GM19035 (cell line): ENCODE measurements around the gene TSPEAR.
"Not testable (repeated sequence)": the region's sequence is repeated elsewhere in the genome, so short reads cannot be mapped to it uniquely, and the experiment has no call there.

ENCODE experiments used
- ATAC-seq: cut with Tn5 transposase; IDR thresholded peaks from one replicate; pipeline ENCODE4 v1.9.1; 2021; ENCODE audit not compliant: unreplicated experiment

TSPEAR gene

GRCh38 chr21:44555200-44555875 lies 156.0 kb downstream of the TSPEAR start:
- no peak for ATAC-seq

GRCh38 chr21:44552681-44553080 lies 158.7 kb downstream of the TSPEAR start:
- no peak for ATAC-seq

- no peak for ATAC-seq
Measured at GRCh38 chr21:44552136-44552535, 159.2 kb downstream of the TSPEAR start.

- ATAC-seq: no peak
Measured at GRCh38 chr21:44551340-44551961, 159.9 kb downstream of the TSPEAR start, which contains the start of gene KRTAP10-2. Gene KRTAP10-2 (minus strand): TSS chr21:44551505. CDS start chr21:44551458, 47 bp downstream.

GRCh38 chr21:44550807-44551206 lies 160.6 kb downstream of the TSPEAR start:
- no peak for ATAC-seq

- not testable (repeated sequence) for ATAC-seq
Measured at GRCh38 chr21:44550285-44550684, 161.1 kb downstream of the TSPEAR start.

- no peak for ATAC-seq
Measured at GRCh38 chr21:44549525-44550211, 161.7 kb downstream of the TSPEAR start.

- no peak for ATAC-seq
Measured at GRCh38 chr21:44548922-44549321, 162.4 kb downstream of the TSPEAR start.

- ATAC-seq: no peak
Measured at GRCh38 chr21:44548381-44548780, 163.0 kb downstream of the TSPEAR start.

- no peak for ATAC-seq
Measured at GRCh38 chr21:44547656-44548331, 163.6 kb downstream of the TSPEAR start.

- ATAC-seq: no peak
Measured at GRCh38 chr21:44544566-44544965, 166.8 kb downstream of the TSPEAR start.

- no peak for ATAC-seq
Measured at GRCh38 chr21:44542716-44543115, 168.7 kb downstream of the TSPEAR start.

GRCh38 chr21:44540741-44541288 lies 170.6 kb downstream of the TSPEAR start:
- ATAC-seq: no peak

- ATAC-seq: no peak
Measured at GRCh38 chr21:44539991-44540666, 171.2 kb downstream of the TSPEAR start, which contains the start of gene KRTAP10-1. Gene KRTAP10-1 (minus strand): TSS chr21:44540195. CDS start chr21:44540150, 45 bp downstream.

- ATAC-seq: no peak
Measured at GRCh38 chr21:44539046-44539445, 172.3 kb downstream of the TSPEAR start.

GRCh38 chr21:44537930-44538911 lies 173.2 kb downstream of the TSPEAR start:
- ATAC-seq: no peak

GRCh38 chr21:44535963-44536362 lies 175.4 kb downstream of the TSPEAR start:
- ATAC-seq: no peak

GRCh38 chr21:44534688-44535087 lies 176.7 kb downstream of the TSPEAR start:
- no peak for ATAC-seq

GRCh38 chr21:44533891-44534627 lies 177.3 kb downstream of the TSPEAR start:
- no peak for ATAC-seq
